ENCODE results near the gene GTPBP6.

DNA sequence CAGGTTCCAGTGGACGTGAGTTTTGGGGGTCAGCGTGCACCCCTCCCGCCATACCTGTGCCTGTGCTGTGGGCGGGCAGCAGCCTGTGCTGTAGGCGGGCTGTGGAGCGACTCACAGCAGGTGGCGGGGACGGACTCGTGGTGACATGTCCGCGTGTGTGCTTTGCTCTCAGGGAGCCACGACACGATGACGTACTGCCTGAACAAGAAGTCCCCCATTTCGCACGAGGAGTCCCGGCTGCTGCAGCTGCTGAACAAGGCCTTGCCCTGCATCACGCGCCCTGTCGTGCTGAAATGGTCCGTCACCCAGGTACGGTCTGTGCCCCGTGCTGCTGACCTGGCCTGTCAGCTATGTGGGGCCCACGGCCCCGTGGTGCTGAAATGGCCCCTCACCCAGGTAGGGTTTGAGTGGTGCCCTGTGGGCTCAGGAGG lies 30.0 kb downstream of the GTPBP6 start:
- TF ChIP-seq, protein P1, sequence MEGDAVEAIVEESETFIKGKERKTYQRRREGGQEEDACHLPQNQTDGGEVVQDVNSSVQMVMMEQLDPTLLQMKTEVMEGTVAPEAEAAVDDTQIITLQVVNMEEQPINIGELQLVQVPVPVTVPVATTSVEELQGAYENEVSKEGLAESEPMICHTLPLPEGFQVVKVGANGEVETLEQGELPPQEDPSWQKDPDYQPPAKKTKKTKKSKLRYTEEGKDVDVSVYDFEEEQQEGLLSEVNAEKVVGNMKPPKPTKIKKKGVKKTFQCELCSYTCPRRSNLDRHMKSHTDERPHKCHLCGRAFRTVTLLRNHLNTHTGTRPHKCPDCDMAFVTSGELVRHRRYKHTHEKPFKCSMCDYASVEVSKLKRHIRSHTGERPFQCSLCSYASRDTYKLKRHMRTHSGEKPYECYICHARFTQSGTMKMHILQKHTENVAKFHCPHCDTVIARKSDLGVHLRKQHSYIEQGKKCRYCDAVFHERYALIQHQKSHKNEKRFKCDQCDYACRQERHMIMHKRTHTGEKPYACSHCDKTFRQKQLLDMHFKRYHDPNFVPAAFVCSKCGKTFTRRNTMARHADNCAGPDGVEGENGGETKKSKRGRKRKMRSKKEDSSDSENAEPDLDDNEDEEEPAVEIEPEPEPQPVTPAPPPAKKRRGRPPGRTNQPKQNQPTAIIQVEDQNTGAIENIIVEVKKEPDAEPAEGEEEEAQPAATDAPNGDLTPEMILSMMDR (IDR thresholded peaks at IDR 0.05; ENCODE audit: poor library complexity): no peak
- TF ChIP-seq EZH2phosphoT487 (IDR thresholded peaks at IDR 0.05; ENCODE audit: low read depth, severe bottlenecking, unreplicated experiment) (no peak), EZH2 (IDR thresholded peaks at IDR 0.05; ENCODE audit: borderline replicate concordance) (no peak)

Measured in hepatocyte (in vitro differentiated cells).